Suppressor macrophage treated with lipopolysaccharide for 4 hours (primary cell): ENCODE data around the gene TBC1D9B.
A peak's percentile ranks its signal among the peaks of the same experiment; 100 is the strongest.

Experiments
- DNase-seq: peaks from one replicate; pipeline ENCODE4 v3.0.0-alpha.2; 2020

The TBC1D9B gene

DNA sequence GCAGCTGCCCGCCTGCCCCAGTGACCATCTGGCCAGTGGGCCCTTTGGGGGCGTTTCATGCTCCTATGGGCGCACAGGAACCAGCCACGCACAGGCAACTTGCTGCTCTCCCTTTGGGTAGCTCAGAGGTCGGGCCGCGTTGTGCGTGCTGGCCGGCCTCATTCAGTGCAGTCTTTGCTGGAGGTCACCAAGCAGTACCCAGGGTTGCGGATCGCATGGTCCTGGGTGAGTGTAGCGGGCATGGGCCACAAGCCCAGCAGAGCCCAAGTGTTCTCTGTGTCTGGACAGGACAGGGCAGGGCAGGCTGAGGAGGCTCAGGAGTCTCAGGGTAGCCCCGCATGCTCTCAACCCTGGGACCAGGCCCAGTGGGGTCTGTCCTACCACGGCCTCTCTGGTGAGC is 39.2 kb downstream of the TBC1D9B start:
- DNase-seq, result no peak

DNA sequence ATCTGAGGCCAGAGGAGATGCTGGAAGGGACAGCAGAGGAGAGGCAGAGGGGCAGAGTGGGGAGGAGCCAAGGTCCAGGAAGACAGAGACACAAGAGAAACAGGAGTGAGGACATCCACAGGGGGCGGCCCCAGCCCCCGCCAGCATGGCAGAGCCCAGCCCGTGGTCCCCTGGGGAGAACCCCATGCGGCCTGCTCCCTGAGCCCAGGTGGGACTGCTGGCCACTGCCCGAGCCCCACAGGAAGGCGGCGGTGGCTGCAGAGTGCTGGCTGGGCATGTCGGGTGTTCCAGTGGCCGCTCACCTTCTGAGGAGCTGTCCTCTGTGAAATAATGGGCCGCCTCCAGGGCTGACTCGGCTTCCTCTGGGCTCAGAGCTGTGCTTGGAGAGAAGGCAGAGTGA is 40.2 kb downstream of the TBC1D9B start:
- no peak for DNase-seq

DNA sequence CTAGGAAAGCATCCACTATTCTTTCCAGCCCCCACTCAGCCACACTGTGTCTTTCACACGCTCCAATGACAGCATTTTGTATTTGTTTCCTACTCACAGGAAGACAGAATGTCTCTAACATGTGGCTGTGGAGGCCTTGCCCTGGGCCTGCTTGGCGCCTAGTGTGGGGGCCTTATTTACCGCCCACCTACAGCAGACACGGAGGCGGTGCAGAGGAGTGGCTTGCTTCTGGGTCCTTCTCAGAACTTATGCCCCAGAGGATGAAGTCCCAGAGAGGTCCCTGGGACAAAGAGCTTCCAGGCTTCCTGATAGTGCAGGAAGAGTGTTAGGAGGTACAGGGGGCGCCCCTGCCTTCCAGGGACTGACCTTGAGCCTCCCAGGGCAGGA is 40.6 kb downstream of the TBC1D9B start:
- no peak for DNase-seq

DNA sequence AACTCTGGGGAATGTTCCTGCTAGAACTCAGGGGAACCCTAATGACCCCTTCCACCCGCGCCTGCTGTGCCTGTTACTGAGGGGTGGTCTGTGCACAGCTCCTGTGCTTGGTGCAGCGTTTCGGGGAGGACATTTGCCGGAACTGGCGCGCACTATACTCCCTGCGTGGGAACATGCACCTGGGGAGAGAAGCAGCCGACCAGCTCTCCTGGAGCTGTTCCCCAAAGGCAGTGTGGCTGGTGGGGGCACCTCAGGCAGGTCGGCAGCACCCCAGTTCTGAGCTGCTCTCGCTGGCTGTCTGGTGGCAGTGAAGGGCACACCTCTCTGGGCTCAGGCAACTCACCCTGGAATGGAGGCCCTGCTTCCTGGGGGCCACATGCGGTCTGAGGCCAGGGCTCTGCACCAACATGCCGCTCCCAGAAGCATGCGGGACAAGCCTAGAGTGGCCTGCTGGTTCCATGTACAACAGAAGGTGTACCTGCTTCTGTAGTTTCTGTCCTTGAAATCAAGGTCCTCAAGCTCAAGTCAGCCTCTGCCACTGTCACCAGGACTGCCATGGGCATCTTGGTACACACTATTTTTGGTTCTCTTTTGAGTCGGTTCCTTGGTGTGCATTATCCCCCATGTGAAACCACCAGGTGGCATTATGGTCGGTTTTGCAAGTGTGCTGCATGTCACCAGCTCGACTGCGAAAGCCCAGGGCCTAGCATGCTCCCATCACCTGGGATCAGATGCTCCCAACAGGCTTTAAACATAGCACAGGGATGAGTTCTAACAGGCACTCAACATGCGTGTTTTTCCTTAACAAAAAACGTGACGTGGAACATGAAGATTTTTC is 41.2 kb downstream of the TBC1D9B start:
- DNase-seq, result peak; percentile 12

DNA sequence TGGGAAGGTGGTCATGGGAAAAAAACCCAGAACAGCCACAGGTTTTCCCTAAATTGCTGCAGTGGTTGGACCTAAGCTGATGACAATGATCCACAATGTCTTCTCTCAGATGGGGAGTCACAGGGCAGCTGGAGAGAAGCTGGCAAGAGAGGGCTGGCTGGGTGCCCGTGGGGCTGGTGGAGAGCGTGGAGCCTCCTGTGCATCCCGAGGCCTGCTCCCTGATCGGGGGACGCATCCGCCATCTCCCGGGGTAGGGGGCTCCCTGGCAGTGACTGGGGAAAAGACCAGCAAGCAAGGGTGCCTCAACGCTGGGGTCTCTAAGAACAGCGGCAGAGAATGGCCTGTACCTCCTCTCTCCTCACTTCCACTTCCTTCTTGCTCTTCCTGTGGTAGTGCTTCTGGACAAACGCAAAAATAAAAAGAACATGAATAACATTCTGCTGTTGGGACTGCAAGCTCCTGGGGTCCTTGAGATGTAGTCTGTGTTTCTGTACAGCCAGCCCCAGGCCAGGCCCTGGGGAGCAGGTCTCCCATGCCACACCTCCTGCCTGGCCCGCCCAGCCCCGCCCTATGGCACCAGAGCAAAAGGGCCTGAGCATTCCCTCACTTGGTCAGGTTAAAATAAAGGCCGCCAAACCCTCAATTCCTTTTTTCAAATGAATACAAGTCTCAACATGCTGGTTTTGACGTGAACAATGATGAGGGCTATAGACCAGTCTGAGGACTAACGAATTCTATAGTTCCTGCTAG is 42.0 kb downstream of the TBC1D9B start:
- DNase-seq, result no peak

DNA sequence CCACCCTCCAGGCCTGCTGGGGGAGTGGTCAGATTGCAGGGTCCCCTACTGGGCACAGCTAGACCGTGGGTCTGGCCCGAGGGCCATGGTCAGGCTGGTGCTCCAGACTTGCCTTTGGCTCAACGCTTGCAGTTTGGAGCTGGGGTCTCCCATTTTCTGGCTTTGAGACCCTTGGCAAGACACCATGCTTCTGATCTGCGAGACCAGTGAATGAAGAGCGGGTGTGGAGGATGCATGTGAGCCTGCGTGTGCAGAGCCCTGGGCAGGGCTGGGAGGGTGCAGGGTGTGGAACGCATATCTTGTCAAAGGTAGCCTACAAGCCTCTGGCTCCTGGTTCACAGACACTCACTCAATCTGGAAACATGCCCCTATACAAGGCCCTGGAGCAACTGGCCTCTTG is 43.0 kb downstream of the TBC1D9B start:
- no peak for DNase-seq

DNA sequence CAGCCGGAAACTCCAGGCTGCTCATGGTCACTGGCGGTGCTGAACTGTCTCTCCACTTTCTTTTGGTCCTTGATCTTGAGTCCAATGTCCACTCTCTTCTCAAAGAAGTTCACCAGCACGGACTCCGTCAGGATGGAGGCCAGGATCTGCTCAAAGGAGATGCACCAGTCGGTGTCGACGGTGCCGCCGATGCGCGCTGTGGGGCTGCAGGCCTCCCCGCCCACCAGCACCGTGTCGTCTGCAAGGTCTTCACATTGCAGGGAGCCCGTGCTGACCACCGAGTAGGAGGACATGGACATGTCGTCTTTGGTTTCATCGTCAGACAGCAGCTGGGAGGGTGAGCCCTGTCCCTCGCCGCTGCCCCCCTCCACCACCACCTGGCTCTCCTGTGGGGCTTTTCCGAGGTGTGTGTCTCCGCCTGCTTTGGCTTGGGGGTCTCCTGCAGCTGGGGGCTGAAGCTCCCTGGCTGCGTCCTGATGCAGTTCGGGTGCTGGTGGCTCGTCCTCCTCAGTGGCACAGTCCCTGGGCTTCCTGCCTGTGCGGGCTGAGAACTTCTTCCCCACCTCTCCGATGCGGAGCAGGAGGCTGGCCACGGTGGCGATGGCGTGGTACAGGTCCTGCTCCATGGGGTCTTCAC is 44.1 kb downstream of the TBC1D9B start:
- no peak for DNase-seq

DNA sequence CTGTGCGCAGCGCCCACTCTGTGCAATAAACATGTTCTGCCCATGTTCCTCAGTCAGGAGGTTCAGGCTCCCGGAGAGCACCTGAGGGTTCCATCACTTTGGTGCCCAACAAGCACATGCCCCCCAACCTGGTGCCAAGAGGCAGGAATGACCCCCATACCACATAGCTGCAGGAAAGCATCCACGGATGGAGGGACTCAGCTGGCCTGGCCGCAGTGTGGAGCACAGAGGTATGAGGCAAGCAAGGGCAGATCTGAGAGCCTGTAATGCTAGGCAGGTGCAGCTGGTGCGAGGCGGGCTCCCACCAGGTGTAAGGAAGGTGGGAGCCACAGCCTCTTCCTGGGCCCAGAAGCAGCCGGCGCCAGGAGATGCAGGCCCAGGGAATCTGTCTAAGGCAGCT is 44.8 kb downstream of the TBC1D9B start:
- DNase-seq, result no peak

DNA sequence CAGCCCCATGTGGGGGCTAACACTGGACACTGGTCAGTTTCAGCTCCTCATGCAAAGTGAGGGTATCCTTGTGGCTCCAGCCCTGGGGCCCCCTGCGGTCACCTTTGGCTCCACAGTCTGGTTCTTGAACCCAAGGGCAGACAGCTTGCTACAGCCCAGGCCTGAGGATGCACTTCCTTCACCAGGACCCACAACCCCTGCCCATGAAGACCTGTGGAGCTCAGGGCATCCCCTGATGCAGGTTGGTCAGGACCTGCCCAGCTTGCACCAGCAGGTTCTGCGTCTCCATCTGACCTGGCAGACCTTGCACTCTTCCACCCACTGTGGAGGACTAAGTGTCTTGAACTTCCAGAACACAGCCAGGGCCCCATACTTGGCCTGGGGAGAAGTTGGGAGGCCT is 45.4 kb downstream of the TBC1D9B start:
- DNase-seq, result no peak

DNA sequence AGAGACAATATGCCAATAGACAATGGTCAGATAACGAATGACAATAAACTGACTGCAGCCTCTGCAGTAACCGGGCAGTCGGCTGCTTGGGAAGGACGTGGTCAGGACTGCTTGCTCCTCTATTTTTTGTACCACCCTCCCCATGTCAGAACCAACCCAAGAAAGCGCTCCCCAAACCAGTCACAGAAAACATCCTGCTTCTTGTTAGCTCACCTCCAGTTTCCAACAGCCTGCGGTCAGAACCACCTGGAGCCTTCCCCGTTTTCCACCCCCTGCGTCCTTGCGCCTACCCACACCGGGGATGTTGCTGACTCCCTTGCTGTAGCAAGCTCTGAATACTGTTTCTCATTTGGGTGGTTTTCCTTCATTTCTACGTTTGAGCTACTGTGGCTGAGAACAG is 47.4 kb downstream of the TBC1D9B start:
- DNase-seq, result no peak

DNA sequence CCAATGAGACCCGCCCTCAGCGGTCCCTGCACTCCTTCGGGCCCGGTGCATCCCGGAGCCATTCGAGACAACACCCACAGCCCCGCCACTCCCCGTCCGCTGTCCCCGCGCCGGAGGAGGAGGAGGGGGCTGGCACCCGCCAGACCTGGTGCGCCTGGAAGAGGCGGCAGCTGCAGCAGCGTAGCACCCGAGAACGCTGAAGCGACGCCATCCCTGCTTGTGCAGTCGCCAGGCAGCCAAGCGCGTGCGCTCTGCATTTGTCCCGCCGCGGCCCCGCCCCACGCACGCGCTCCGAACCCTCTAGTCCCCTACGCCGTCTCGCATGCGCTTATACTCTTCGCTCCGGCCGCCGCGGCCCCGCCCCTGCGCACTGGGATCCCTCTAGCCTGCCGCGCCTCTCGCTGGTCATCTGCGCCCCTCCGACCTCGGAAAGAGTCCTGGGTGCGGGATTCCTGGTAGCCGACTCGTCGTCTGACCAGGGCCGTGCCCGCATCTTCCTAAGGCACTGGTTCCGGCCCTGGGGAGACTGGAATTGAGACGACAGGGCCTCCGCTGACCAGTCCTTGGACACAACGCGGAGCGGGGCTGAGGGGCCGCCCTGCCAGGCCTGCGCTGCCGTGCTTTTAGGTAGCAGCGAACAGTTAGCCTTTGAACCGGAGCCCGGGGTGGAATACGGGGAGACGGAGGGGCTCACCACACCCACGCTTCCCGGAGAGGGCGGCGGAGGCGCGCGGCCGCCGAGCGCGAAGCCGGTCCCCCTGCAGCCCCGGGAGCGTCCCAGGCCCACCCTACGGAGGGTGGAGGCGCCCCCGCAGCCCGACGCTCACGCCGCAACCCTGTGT is 48.9 kb downstream of the TBC1D9B start, which contains the start of gene MRNIP:
Gene MRNIP (minus strand): TSS at position 232 of the 842 bp plus-strand sequence. CDS start 21 bp downstream, at position 211.
- peak; percentile 97 for DNase-seq

DNA sequence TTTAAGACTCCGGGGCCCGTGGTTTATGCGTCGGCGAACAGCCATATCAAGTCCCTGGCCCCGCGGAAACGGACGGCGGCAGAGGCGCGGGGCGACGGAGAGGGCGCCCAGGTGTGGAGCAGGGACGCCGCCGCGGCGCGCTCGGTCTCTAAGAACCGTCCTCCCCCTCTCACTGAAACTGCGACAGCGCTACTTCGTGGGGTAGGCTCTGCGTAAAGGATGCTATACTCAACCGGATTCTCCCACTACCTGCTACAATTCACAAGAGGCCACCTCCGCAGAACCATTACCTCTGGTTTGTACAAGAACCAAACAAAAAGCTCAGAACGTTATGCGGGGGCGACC is 49.5 kb downstream of the TBC1D9B start:
- no peak for DNase-seq

DNA sequence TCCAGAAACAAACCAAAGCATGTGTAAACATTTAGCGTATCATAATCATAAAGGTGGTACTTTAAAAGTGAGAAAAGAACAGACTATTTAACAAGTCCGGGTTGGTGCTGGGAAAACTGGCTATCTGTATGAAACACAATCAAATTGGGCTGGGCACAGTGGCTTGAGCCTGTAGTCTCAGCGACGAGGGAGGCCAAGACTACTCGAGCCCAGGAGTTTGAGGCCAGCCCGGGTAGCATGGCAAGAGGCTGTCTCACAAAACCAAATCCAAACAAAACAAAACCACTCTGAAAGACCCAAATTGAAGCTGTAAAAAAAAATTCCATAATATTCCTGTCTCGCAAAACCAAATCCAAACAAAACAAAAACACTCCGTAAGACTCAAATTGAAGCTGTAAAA is 53.3 kb downstream of the TBC1D9B start:
- no peak for DNase-seq

DNA sequence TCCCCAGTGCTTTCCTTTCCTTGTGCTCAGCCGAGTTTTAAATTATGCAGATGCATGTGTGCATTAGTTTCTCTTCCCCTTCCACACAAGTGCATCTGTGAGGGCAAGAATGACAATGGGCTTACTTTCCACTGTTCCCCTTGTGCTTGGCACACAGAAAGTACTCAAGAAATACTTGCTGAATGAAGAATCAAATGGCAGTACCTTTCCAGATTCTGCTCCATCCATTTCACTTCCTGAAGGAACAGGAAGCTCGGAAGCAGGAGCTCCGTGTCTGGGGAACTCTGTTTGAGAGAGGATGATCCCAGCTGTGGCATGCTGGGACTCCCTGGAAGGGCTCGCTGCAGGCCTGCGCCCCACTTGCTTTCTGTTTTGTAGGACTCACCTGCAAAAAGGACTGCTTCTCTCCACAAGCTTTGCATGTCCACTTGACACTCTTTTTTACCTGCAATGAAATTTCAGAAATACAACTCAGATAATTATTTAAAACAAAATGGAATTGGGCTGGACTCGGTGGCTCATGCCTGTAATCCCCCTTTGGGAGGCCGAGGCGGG is 54.6 kb downstream of the TBC1D9B start:
- peak; percentile 62 for DNase-seq

DNA sequence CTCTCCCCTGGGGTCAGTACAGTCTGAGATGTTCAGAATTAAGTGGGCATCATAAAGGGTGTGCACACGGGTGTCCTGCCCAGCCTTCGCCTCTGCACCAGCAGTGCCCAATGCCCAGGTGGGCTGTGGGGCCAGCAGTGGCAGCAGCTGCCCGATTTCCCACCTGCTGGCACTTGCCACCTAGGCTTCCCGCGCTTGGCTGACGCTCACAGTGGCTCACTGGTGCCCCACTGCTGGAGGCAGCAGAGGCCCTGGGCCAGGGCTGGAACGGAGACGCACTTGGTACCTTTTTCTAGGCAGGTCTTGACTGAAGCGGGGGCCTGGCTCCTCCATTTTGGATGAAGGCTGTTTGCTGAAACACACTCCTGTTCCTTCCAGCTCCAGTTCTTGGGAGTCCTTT is 66.1 kb downstream of the TBC1D9B start:
- no peak for DNase-seq

DNA sequence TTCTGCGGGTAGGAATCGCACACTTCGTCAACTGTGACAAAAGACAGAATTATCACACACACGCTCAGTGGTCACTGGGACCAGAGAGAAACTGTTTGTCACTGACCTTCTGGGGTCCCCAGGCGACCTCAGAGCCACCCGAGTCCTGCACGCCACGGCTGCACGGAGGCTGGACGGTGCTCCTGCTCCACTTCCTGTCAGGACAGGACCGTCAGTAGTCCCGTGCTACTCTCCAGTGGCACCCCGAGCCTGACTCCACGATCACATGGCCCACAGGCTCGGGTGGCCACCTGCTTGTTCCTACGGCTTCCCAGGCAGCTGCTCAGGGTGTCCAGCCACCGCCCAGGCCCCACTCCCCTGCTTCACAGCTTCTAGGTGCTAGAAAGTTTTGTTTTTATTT is 66.9 kb downstream of the TBC1D9B start:
- DNase-seq, result no peak

DNA sequence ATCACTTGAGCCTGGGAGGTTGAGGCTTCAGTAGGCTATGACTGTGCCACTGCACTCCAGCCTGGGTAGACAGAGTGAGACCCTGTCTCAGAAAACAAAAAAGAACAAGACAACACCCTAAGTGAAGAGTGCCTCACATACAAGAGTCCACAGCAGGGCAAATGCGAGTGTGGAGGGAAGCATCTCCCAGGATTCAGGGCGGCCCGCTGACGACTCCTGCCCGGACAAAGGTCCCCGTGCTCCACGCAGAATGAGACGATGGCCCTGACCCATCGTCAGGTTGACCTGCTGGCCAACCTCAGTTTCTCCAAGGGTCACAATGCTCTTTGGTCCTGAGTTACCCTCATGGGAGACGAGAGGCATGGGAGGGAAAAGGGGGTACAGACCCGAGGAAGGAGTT is 67.4 kb downstream of the TBC1D9B start:
- no peak for DNase-seq

DNA sequence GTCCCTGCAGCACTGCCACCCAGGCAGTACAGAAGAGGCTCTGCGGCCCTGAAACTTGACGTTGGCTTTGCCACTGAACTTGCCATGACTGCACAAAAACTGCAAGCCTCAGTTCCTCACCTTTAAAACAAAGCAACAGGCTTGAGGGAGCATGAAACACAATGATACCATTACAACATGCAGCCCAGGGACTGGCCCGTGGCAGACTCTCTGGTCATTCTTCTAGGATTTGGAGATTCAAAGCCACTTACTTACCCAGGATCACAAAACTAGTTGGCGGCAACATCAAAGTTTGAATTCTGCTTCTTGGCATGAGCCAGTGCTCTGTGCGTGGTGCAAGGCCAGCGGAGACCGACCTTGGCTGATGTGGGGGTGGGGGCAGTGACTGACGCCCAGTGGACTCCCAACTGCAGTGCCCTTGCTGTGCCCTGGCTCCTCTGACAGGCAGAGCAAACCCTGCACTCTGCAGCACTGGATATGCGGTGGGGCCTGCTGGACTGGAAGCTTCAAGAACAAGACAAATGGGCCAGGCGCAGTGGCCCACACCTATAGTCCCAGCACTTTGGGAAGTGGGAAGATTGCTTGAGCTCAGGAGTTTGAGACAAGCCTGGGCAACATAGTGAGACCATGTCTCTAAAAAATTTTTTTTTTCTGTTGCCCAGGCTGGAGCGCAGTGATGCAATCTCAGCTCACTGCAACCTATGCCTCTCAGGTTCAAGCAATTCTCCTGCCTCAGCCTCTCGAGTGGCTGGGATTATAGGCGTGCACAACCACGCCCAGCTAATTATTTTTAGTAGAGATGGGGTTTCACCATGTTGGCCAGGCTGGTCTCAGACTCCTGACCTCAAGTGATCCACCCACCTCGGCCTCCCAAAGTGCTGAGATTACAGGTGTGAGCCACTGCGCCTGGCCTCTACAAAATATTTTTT is 68.1 kb downstream of the TBC1D9B start:
- no peak for DNase-seq

DNA sequence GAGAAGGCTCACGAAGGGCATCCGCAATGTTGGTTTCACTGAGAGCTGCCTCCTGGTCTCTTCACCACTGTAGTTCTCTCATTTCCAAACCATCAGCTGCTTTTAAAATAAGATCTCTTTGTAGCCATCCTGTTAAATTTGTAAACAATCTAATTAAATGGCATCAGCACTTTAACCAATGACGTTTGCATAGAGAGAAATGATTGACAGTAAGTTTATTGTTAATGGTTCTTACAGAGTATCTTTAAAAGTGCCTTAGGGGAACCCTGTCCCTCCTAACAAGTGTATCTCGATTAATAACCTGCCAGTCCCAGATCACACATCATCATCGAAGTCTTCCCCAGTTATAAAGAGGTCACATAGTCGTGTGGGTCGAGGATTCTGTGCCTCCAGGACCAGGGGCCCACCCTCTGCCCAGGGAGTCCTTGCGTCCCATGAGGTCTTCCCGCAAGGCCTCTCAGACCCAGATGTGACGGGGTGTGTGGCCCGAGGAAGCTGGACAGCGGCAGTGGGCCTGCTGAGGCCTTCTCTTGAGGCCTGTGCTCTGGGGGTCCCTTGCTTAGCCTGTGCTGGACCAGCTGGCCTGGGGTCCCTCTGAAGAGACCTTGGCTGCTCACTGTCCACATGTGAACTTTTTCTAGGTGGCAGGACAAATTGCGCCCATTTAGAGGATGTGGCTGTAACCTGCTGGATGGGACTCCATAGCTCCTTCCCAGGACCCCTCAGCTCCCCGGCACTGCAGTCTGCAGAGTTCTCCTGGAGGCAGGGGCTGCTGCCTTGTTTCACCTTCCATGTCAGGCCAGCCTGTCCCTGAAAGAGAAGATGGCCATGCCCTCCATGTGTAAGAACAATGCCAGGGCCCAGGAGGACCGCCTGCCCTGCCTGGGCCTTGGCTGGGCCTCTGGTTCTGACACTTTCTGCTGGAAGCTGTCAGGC is 70.4 kb downstream of the TBC1D9B start:
- DNase-seq, result no peak
